Heart left ventricle (tissue), 16 donors: ENCODE measurements around the gene NECTIN2. TPM values are rescaled to one million over a fixed set of nuclear protein-coding genes. Genes with fewer than 3 reads are reported as not detected.

Experiments used
- ATAC-seq, 4 donors: fragments of 200-7000 bp; cut with Tn5 transposase; one replicate each; pipeline ENCODE4 v1.9.1; 2020 to 2022; ENCODE audit warnings: moderate library complexity in 4 of 4, mild to moderate bottlenecking in 3 of 4, moderate number of reproducible peaks in 1 of 4
- DNase-seq, 5 donors: peaks; one replicate each; pipeline ENCODE4 v3.0.0-alpha.2; 2020
- H3K27ac ChIP-seq, 12 donors: fragments of 200-600 bp; sonication (generic) in 4 of 12; one replicate each; pipeline versions ENCODE4 v1.5.0 to v1.8.0; 2016 to 2022; ENCODE audit warnings: mild to moderate bottlenecking in 2 of 12
- H3K27me3 ChIP-seq, 9 donors: fragments of 200-600 bp; sonication (generic) in 2 of 9; one replicate each; pipeline versions ENCODE4 v1.5.1 to v1.8.0; 2016 to 2022; ENCODE audit warnings: mild to moderate bottlenecking in 3 of 9
- H3K36me3 ChIP-seq, 9 donors: fragments of 200-600 bp; sonication (generic) in 2 of 9; one replicate each; pipeline versions ENCODE4 v1.5.0 to v1.8.0; 2018 to 2022; ENCODE audit warnings: mild to moderate bottlenecking in 2 of 9
- H3K4me1 ChIP-seq, 12 donors: fragments of 200-600 bp; sonication (generic) in 4 of 12; one replicate each; pipeline versions ENCODE4 v1.5.0 to v1.8.0; 2016 to 2022; ENCODE audit warnings: mild to moderate bottlenecking in 3 of 12
- H3K4me3 ChIP-seq, 12 donors: fragments of 200-600 bp; sonication (generic) in 4 of 12; one replicate each; pipeline versions ENCODE4 v1.5.0 to v1.8.0; 2017 to 2022; ENCODE audit warnings: mild to moderate bottlenecking in 9 of 12, moderate library complexity in 4 of 12
- H3K9me3 ChIP-seq, 12 donors: fragments of 200-600 bp; sonication (generic) in 4 of 12; one replicate each; pipeline versions ENCODE4 v1.5.0 to v1.8.0; 2016 to 2022; ENCODE audit warnings: mild to moderate bottlenecking in 1 of 12
- CTCF ChIP-seq, 12 donors: fragments of 200-600 bp; sonication (generic) in 4 of 12; IDR thresholded peaks; one replicate each; pipeline versions ENCODE4 v1.5.0 to v1.8.0; 2018 to 2022; ENCODE audit warnings: antibody characterized with exemption in 12 of 12, mild to moderate bottlenecking in 5 of 12
- POLR2A ChIP-seq, 2 donors: fragments of 450-650 bp; IDR thresholded peaks; one replicate each; pipeline ENCODE4 v1.6.1; 2017; ENCODE audit warnings: antibody characterized with exemption in 2 of 2, mild to moderate bottlenecking in 2 of 2, moderate library complexity in 2 of 2
- WGBS, 4 donors: extraction: QIAGEN DNeasy Blood & Tissue Kit in 2 of 4; methylation state at CpG; one replicate each; pipeline versions ENCODE4 v1.1.5 to v1.1.7; 2013 to 2018; 5-methylcytosine and 5-hydroxymethylcytosine counted together
- intact Hi-C, 10 donors: fragments of 100-400 bp; cut with DNase I; formaldehyde crosslinking; loops; one replicate each; pipeline versions ENCODE4 v1.11.1 to v1.14.2; 2022
- polyA plus RNA-seq, 2 donors: library from polyadenylated mRNA; stranded (reverse); fragments of 200-250 nt; gene quantifications; one replicate each; pipeline ENCODE4 v1.2.3, GENCODE V29; 2013
- total RNA-seq, 9 donors: library from RNA; depleted of rRNA in 2 of 9; stranded (reverse); fragments of >200 nt in 2 of 9; fragmentation: NEBNext Ultra II Directional in 3 of 9; extraction: Animal tissue kit (Norgen Biotek cat#: 25700) in 3 of 9; gene quantifications; one replicate each; pipeline versions ENCODE4 v1.1.0 to v1.2.4, GENCODE V29; 2016 to 2023
- donor health status: ischemic (EF 13 %, LVEDD 7.1; RV severe dilation, severe dysfunction).
- donor health status: healthy with polysubstance abuse.
- donor health status: DM: no; HTN: yes; CAD: no.
- donor health status: DM: no; HTN: no; CAD: no.
- donor health status: ischemic (EF 25% LVEDD 6.9; RV normal size, moderate dysfunction).
- donor health status: ischemic (EF 25% LVEDD 5.7; RV mildly dilated, moderate dysfunction).
- donor health status: healthy.
- donor health status: DM: yes; HTN: yes; CAD: no.
- donor health status: ischemic (EF 35%, LVEDD 5.7; RV mildly dilated, moderate dysfunction).
- donor health status: nonischemic (EF 11% LVEDD 7.7; RV severe dilation, severe dysfunction).
- donor health status: DM: yes; HTN: yes; CAD: no.
- donor health status: PGD.
- donor health status: ischemic (EF 29% LVEDD 5.4; RV normal size, mild dysfunction).
- donor health status: nonischemic (EF 23%, LVEDD 6.1; RV moderate dilation, normal function).

NECTIN2 gene
- total and polyA plus RNA-seq, 11 donors = 37.0 to 99.6 (median 57.6) TPM

GRCh38 chr19:44840811-44841210 is 5.3 kb upstream of the NECTIN2 start:
- intact Hi-C loops = loop anchor here in 4 of 10 donors (5.0 to 10.0 kb wide), 3 partner anchors 59 to 156 kb away; no protein-coding TSS in a partner anchor
- 79 to 92% (median 86%) methylated on average over 7 of the region's 7 CpGs for WGBS, 4 donors
- H3K27me3 ChIP-seq = no peaks in the 10 kb centered on the region
- no peak for TF ChIP-seq CTCF (IDR thresholded peaks at IDR 0.05)
- no peak for TF ChIP-seq POLR2A (IDR thresholded peaks at IDR 0.05)
- H3K9me3 ChIP-seq = no peaks in the 10 kb centered on the region
- DNase-seq (peak in 2 of 5 donors; percentile 3 to 17), ATAC-seq (no peak)
- no peak overlapping the region for H3K4me3 ChIP-seq
- H3K27ac ChIP-seq = no peak overlapping the region
- no peaks in the 10 kb centered on the region for H3K36me3 ChIP-seq
- H3K4me1 ChIP-seq = peaks cover 0 to 19% (median 9%) of the 10 kb centered on the region in 12 donors

GRCh38 chr19:44841231-44841630 is 4.9 kb upstream of the NECTIN2 start:
- WGBS, 4 donors = 83 to 95% (median 87%) methylated on average over 3 of the region's 3 CpGs
- Histone ChIP-seq H3K4me3 (no peak overlapping the region), H3K4me1 (peaks cover 0 to 19% (median 9%) of the 10 kb centered on the region in 12 donors), H3K36me3 (no peaks in the 10 kb centered on the region), H3K9me3 (no peaks in the 10 kb centered on the region), H3K27me3 (no peaks in the 10 kb centered on the region), H3K27ac (no peak overlapping the region)
- intact Hi-C loops = loop anchor here in 4 of 10 donors (5.0 to 10.0 kb wide), 3 partner anchors 59 to 156 kb away; no protein-coding TSS in a partner anchor
- no peak for ATAC-seq
- DNase-seq = peak in 2 of 5 donors; percentile 3 to 14
- TF ChIP-seq CTCF (IDR thresholded peaks at IDR 0.05) (no peak), POLR2A (IDR thresholded peaks at IDR 0.05) (no peak)

GRCh38 chr19:44845286-44845611 is 848 bp upstream of the NECTIN2 start:
- intact Hi-C loops = loop anchor here in 9 of 10 donors (1.0 to 10.0 kb wide), 12 partner anchors 36 to 160 kb away; partner anchors contain the start of genes BCAM (in 4 of the 9) and TOMM40 (in 2 of the 9)
- Histone ChIP-seq H3K27ac (peak overlapping the region in 11 of 12 donors; percentile 58 to 100 (median 86)), H3K4me3 (peak overlapping the region in 10 of 12 donors; percentile 7 to 100 (median 99)), H3K9me3 (no peaks in the 10 kb centered on the region), H3K36me3 (no peaks in the 10 kb centered on the region), H3K4me1 (peaks cover 15 to 50% (median 33%) of the 10 kb centered on the region in 12 donors), H3K27me3 (no peaks in the 10 kb centered on the region)
- no peak for TF ChIP-seq POLR2A (IDR thresholded peaks at IDR 0.05)
- no peak for TF ChIP-seq CTCF (IDR thresholded peaks at IDR 0.05)
- WGBS, 4 donors = 12 to 15% (median 15%) methylated on average over 12 of the region's 12 CpGs
- DNase-seq = peak in 2 of 5 donors; percentile 43 to 64
- no peak for ATAC-seq

GRCh38 chr19:44846455-44847143 is 502 bp downstream of the NECTIN2 start:
- peaks cover 15 to 63% (median 41%) of the 10 kb centered on the region in 12 donors for H3K4me1 ChIP-seq
- no peak for TF ChIP-seq POLR2A (IDR thresholded peaks at IDR 0.05)
- no peak for TF ChIP-seq CTCF (IDR thresholded peaks at IDR 0.05)
- 0 to 1% (median 1%) methylated on average over 26 to 51 of the region's 51 CpGs for WGBS, 4 donors
- H3K27me3 ChIP-seq = no peaks in the 10 kb centered on the region
- intact Hi-C loops = loop anchor here in 7 of 10 donors (1.0 to 10.0 kb wide), 6 partner anchors 44 to 162 kb away; partner anchors contain the start of gene TOMM40 (in 5 of the 7)
- ATAC-seq (no peak), DNase-seq (peak; percentile 38 to 62 (median 44))
- no peaks in the 10 kb centered on the region for H3K36me3 ChIP-seq
- H3K27ac ChIP-seq = peak overlapping the region; percentile 94 to 100 (median 98)
- no peaks in the 10 kb centered on the region for H3K9me3 ChIP-seq
- peak overlapping the region; percentile 86 to 100 (median 99) for H3K4me3 ChIP-seq
